Measurements from ENCODE around the gene PDE4D.

DNA sequence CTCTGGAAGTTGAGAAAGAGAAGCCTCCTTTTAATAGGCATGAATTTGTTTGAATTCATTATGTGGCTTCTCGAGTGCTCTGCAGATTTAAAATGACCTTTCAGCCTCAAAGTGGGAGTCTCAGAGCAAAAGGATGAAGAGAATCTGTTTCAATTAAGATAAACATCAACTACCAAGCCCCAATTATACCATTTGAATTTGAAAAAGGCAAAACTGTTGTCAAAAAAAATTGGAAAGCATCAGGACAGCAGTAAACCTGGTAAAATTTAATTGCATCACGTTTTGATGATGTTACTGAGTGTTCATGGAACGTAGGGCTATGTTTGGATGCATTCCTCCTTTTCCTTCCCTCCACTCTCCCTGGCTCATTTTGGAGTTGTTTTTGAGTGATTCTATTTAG lies 637.2 kb downstream of the PDE4D start:
- TF ChIP-seq CTCF (IDR thresholded peaks at IDR 0.05) = no peak
- TF ChIP-seq POLR2A (IDR thresholded peaks at IDR 0.05) = no peak
